ENCODE data around the gene NTN3.

DNA sequence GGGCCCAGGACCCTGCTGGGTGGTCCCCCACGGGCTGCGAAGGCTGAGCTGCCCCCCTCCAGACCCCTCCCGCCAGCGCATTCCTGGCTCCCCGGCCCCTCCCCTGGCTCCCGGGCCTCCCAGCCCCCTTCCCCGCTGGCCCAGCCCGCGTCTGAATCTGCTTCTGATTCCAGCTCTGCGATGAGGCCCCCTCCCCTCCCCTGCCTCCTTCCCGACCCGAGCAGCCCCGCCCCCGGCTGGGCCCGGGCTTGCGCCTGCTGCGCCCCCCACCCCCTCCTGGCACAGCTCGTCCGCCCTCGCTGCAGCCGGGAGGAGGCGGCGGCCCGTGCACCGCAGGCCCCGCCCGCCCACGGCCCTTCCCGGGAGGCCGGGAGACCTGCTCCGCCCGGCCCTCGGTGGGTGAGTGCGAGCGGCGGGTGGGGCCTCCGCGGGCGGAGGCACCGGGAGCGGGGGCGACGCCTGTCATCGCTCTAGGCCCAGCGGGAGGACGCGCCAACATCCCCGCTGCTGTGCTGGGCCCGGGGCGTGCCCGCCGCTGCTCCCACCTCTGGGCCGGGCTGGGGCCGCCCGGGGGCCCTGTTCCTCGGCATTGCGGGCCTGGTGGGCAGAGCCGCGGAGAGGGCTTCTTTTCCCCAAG, at the start of gene NTN3:
- TF ChIP-seq, protein P1, sequence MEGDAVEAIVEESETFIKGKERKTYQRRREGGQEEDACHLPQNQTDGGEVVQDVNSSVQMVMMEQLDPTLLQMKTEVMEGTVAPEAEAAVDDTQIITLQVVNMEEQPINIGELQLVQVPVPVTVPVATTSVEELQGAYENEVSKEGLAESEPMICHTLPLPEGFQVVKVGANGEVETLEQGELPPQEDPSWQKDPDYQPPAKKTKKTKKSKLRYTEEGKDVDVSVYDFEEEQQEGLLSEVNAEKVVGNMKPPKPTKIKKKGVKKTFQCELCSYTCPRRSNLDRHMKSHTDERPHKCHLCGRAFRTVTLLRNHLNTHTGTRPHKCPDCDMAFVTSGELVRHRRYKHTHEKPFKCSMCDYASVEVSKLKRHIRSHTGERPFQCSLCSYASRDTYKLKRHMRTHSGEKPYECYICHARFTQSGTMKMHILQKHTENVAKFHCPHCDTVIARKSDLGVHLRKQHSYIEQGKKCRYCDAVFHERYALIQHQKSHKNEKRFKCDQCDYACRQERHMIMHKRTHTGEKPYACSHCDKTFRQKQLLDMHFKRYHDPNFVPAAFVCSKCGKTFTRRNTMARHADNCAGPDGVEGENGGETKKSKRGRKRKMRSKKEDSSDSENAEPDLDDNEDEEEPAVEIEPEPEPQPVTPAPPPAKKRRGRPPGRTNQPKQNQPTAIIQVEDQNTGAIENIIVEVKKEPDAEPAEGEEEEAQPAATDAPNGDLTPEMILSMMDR (IDR thresholded peaks at IDR 0.05), result no peak
- no peak for TF ChIP-seq POLR2A (IDR thresholded peaks at IDR 0.05)

Measured in heart left ventricle (tissue), 13 donors.